Raji (cell line): ENCODE measurements around the gene PROM1.

Source experiments
- POLR2A ChIP-seq: IDR thresholded peaks from 2 replicates; pipeline ENCODE4 v1.6.1; 2011; ENCODE audit warnings: low read depth, low read length, control low read depth; ENCODE audit not compliant: insufficient read depth

Gene PROM1

DNA sequence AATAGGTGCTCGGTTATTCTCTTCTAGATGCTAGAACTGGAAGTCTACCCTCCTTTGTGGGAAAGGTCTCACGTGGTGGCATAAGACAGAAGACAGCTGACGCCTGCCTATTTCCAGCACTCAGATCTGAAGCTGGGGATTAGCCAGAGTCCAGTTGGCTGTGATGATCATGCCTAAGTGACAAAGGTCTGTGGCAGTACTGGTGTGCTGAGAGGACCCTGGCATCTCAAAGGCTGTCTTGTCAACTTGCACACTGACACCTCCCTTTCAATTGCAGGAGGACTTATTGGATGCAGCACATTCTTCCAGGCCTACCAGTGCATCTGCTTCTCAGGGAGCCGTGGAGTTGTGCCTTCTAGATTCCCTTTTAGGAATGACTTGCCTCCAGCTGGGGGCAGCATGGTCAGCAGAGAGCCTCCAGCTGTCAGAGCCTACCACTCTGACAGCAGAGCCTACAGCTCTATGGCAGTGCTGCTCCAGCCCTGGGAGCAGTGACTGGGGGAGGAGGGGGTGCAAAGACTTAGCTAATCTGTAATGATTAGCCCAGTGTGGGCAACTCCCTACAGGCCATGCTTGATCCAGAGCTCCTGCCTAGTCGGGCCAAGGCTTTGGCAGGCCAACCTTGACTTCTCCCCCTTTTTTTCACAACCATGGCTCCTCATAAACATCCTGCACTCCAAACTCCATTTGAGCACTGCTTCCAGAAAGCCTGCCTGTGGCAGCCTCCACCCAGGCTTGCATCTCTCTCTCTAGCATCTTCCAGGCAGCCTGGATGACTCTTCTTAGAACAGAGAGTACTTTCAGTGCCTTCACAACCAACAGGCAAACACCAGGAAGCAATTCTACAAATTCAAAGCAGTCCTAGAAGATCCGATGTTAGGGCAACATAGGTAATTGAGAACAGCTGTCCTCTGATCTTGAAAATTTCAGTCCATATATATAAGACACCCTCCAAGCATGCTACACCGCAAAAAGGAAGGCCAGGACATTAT, 107.1 kb downstream of the PROM1 start:
- no peak for TF ChIP-seq POLR2A

DNA sequence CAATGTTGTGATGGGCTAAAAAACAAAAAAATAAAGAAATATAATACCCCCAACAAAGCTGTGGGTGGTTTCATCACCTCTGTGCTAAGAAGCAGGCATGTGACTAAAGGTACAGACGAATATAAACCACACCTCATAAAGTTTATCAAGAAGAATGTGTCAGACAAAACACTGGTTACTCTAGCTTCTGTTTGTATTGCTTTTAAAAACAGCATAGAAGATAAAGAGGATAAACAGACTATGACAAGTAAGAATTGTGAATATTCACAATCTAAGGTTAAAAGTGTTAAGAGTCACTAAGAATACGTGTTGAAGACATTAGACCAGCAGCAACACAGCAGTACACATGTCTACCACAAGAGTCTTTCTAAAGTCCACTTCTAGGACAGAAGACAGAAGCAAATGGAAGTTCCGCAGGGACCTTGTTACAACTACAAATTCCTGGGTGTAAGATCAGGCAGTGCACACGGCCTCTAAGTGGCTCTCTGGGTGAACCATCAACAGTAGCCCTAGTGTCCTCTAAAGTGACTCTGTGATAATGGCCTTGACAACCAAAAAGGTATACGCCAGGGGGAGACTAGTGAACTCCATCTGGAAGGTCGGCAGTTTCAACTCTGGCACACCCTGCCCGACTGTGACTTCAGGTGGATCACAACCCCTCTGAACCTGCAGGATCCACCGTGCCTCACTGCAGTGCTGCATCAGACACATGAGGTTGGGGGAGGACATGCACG, 112.6 kb downstream of the PROM1 start:
- no peak for TF ChIP-seq POLR2A

DNA sequence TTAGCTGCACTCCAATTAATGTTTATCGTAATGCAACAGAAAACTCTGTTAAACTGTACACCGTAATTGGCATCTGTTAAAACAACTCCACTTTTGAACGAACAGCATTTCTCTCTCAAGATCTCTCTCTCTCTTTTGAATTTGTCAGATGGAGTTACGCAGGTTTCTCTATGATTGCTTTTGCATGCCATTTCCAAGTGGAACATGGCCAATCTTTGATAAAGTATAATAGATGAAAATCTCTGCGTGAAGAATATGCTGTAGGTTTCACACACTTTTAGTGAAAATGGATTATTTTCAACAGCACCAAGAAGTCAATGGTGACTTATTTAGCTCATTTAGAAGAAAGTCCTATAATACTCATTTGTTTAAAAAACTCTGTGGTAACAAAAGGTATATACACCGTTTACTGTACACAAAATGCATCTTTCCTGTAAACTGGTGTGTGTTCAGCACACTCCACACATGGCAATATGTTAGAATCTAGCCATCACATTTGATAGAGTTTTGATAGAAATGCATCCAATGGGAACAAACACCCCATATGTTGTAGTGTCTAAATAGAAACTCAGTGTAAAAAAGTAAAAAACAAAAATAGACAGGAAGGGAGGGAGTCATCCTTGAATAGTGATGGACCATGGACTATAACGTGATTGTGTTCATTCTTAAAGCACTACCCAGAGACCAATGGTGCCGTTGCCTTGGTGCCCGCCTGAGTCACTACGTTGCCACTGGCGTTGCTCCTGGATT, 115.1 kb downstream of the PROM1 start:
- TF ChIP-seq POLR2A = no peak

DNA sequence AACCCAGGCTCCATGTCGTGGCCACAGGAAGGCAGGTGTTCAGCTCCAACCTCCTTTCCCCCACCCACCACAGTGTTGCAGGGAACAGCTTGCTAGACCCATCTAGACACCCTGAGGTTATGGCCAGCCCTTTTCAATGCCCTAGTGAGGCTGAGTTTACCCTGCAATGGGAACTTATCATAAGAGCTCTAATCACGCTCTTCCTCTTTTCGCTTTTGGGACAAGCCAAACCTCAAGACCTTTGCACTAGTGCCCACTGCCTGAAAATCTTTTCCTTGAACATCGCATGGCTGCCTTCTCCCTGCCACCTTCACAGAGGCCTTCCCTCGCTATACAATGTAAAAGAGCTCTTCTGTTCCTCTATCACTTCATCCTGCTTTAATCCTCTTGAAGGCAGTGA, 118.5 kb downstream of the PROM1 start:
- no peak for TF ChIP-seq POLR2A

DNA sequence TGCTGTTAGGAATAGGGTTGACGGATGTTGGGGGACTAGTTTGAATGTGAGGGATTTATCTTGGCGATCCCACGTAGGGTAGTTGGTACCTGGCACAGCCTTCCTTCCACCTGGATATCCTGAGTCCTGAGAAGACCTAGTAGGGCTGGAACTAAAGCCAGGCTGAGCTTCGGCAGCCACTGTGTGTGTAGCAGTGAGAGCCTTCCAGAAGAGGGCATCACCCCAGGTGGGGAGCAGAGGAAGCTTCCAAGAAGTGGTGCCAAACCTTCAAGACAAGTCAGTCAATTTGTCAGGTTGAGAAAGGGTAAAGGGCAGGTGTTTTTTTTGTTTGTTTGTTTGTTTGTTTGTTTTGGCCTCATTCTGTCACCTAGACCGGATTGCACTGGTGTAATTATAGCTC, 119.7 kb downstream of the PROM1 start:
- no peak for TF ChIP-seq POLR2A

DNA sequence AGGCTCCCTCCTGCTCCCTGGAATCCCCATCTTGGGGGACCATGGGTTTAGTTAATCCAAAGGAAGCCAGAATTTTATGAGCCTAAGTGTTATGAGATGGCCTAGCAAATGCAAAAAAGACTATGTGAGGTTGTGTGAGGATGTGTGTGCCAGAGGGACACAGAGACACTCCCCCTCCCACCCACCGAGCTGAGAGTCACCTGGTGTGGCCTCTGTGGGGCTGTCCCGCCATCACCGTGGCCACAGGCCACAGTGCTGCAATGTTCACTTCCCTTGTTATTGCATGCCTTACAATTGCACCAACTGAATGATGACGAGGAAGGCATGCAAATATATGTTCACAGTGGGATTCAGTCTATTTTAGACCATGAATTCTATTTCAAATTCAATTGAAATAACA, 120.2 kb downstream of the PROM1 start:
- no peak for TF ChIP-seq POLR2A

DNA sequence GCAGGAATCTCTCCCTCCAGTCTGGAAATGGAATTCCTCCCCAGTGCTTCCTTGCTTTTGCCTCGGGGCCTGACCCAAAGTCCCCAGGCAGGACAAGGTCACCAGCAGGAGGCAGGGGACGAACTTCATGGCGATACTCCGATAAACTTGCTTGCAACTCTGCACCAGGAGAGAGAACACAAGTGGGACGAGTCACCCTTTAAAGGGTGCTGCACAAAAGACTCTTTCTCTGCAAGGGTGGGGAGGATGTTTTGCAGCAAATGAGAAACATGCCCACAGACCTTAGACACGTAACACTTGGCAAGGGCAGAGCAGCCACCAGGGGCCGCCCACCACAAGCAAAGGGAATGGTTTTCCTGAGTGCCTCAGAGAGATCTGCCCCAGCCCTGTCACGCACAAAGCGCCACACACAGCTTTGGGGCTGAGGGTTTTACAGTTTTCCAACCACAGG, 120.8 kb downstream of the PROM1 start, which contains the start of gene FGFBP2:
Gene FGFBP2, minus strand, starts transcription at position 175 of the 451 bp plus-strand sequence. Its CDS starts 46 bp downstream, at position 129.
- TF ChIP-seq POLR2A = no peak

DNA sequence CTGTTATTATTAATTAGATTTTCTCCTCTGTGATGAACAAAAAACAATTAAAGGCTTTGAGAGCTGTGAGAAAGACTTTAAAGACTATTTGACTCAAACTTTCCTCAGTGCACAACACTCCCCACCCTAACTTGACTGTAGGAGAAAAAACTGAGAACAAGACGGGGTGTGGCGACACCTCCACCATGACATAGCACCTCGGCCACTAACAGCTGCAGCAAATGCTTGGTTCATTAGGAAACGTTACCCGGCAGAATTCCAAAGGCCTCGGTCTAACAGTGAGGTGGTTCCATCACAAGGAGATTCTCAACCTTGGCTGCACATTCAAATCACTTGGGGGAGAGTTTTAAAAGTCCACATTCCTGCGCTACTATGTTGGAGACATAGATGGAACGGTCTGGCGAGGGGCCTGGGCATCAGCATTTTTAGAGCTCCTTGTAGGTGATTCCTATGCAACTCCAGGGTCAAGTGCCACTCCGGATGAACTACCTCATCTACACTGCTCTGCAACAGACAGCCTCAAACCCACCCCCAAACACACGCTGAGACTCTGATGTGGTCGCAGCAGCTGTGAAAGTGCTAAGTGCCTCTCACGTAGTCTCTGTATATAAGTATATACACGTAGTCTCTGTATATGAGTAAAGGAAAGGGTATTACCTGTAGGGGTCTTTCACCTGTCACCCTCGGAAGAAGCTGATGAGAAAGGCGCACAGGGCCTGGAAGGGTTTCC, 121.9 kb downstream of the PROM1 start:
- no peak for TF ChIP-seq POLR2A

DNA sequence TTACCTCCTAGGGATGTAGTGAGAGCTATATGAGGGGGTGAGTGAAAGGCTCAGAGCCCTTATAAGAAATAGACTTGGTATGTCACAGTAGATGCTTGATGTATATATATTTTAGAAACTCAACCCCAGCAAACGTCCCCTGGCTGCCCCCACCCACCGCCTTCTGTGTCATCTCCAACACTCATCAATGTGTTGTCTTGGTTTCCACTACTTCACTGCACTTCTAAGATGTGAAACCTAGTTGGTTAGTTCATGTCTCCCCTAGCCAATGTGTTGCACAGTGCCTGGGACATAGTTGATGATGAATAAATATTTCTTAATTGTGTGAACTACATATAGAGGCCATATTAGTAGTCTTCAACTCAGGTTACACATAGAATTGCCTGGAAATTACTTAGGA, 125.3 kb downstream of the PROM1 start:
- TF ChIP-seq POLR2A = no peak

DNA sequence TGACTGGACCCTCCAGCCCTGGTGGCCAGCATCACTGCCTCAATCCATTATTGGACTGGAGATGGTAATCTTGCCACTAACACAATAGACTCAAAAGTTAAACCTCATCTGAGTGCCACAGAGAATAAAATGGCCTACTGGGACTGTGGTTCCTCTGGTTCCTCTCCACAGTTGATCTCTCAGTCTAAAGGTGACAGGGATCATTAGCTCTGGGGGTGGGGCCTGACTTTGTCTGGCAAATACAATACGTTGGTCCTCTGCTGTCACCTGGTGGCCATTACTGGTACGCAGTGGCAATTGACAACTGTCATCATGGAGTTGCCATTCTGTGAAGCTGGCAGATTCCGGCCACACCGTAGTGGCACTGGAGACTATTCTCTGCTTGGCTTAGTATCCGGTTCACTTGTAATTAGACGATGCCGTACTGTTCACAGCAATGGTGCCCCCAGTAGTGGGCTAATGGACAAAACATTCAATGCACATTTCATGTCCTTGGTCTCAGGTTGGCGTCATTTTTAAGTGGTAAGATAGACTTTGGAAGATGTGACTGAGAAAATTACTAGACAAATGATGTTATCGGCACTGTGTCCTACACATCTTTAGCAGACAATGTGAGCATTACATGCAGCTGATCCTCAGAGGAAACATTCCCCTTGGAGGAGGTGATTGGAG, 127.5 kb downstream of the PROM1 start:
- TF ChIP-seq POLR2A = no peak

DNA sequence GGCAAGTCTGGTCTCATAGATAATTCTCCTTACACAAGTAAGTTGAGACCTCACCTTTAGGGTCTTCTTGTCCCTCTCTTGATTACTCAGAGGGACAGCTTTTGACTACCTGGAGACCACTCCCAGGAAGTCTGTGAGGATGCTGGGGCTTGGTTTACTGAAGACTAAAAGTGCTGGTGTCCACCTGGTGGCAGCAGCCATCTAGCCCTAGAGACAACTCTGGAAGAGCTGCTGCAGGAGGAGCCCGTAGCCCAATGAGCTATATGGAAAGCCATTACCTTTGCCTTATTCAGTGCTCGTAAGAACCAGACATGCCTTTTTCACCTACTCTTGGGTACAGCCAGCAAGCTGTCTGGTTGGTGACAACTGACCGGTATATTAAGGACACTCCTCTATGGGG, 128.2 kb downstream of the PROM1 start:
- no peak for TF ChIP-seq POLR2A

DNA sequence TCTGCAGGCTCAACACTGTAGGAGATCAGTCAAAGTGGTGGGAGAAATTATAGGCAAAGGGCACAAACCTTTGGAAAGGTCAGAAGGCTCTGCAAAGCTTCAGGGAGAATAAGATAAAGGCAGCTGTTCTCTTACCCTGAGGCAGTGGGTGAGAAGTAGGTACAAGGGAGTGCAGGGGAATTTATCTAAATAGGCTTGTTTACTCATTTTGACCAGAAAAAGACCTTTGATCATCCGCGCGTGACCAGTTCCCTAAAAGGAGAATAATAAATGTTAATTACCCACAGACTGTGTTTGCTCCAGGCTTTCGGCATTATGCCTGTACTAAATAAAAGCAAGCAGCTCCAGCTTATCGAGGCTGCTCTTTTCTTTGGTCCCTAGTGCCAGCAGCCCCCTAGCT, 130.2 kb downstream of the PROM1 start:
- no peak for TF ChIP-seq POLR2A

DNA sequence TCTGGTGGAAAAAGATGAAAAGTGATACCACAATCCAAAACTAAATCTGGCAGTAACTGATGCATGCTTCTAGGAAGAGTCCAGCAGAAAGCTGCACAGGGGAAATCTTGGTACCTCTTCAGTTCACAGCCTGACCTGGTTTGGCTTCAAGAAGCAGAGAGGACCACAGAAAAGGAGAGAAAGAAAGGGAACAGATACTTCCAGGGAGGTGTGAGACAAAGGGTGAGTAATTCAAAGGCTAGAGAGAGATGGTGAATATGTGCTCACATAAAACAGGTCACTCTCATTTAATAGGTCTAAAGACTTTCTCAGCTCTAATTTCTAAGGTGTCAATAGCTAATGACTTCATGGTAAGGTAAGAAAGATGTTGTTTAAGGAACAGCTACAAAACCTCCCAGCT, 132.0 kb downstream of the PROM1 start:
- no peak for TF ChIP-seq POLR2A

DNA sequence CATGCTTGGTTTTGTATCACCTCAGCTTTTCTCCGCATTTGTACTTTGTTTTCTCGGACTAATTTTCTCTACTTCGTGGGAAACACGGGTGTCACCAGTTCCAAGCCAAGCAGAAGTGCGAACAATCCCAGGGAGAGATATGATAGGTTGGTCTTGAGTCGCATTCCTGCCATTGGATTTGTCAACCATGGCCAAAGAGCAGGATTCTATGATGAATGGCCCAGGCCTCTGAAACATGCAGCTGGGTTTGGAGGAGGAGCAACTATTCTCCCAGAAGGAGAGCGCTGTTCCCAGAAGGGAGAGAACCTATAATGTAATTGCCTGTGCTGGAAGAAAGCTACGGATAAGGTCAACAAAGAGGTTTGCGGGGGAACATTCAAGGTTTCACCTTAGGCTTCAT, 135.0 kb downstream of the PROM1 start:
- no peak for TF ChIP-seq POLR2A
